Thyroid gland (tissue), 4 donors: ENCODE results near the gene HEPACAM. TPM values are rescaled to one million over a fixed set of nuclear protein-coding genes. Genes with fewer than 3 reads are reported as not detected.

ENCODE experiments used
- DNase-seq, 2 donors: peaks; one replicate each; pipeline ENCODE4 v3.0.0-alpha.2; 2019
- H3K27ac ChIP-seq, 3 donors: fragments of 200-600 bp; sonication (generic); 1 replicate in 2 of 3; 2 replicates in 1 of 3; pipeline ENCODE4 v1.5.1; 2016 to 2019; ENCODE audit warnings: mild to moderate bottlenecking in 1 of 3, moderate library complexity in 1 of 3
- H3K27me3 ChIP-seq: fragments of 200-600 bp; sonication (generic); one replicate; pipeline ENCODE4 v1.5.1; 2019
- H3K36me3 ChIP-seq, 2 donors: fragments of 200-600 bp; sonication (generic); one replicate each; pipeline ENCODE4 v1.5.1; 2016 to 2019
- H3K4me1 ChIP-seq, 2 donors: fragments of 200-600 bp; sonication (generic); one replicate each; pipeline ENCODE4 v1.5.1; 2017 to 2019
- H3K4me3 ChIP-seq, 3 donors: fragments of 200-600 bp; sonication (generic); replicated peaks in 1 of 3; 1 replicate in 2 of 3; 2 replicates in 1 of 3; pipeline ENCODE4 v1.5.1; 2016; ENCODE audit warnings: mild to moderate bottlenecking in 1 of 3
- H3K9me3 ChIP-seq: fragments of 200-600 bp; sonication (generic); one replicate; pipeline ENCODE4 v1.5.1; 2017
- CTCF ChIP-seq, 6 experiments: fragments of 200-600 bp in 3 of 6; fragments of 450-650 bp in 3 of 6; sonication (generic) in 3 of 6; IDR thresholded peaks; one replicate each; pipeline ENCODE4 v1.5.1; 2016 to 2019; ENCODE audit warnings: antibody characterized with exemption in 6 of 6, mild to moderate bottlenecking in 2 of 6, inconsistent platforms in 1 of 6, moderate library complexity in 1 of 6
- POLR2A ChIP-seq, 2 donors: fragments of 450-650 bp; IDR thresholded peaks; one replicate each; pipeline ENCODE4 v1.6.1; 2017; ENCODE audit warnings: antibody characterized with exemption in 2 of 2, mild to moderate bottlenecking in 2 of 2, moderate library complexity in 1 of 2
- WGBS, 2 donors: methylation state at CpG; one replicate each; pipeline ENCODE4 v1.1.5; 2017; 5-methylcytosine and 5-hydroxymethylcytosine counted together
- intact Hi-C: fragments of 100-400 bp; cut with DNase I; formaldehyde crosslinking; loops from one replicate; pipeline ENCODE4 v1.15.1; 2023
- total RNA-seq, 4 donors: library from RNA; depleted of rRNA; stranded (reverse); fragments of >200 nt; gene quantifications; one replicate each; pipeline ENCODE4 v1.2.3, GENCODE V29; 2016

The HEPACAM gene
- total RNA-seq, 4 donors from 2014 or later = 0.27 to 1.1 (median 0.45) TPM; not detected in 1

- Histone ChIP-seq H3K4me1 (peaks cover 0 to 7% of the 10 kb centered on the region in 2 donors), H3K27ac (no peak overlapping the region), H3K9me3 (no peaks in the 10 kb centered on the region), H3K36me3 (no peaks in the 10 kb centered on the region), H3K4me3 (no peak overlapping the region), H3K27me3 (no peaks in the 10 kb centered on the region)
- no peak for DNase-seq
- 74 to 84% methylated on average over 3 to 5 of the region's 5 CpGs for WGBS, 2 donors
- no peak for TF ChIP-seq CTCF (IDR thresholded peaks at IDR 0.05)
- no peak for TF ChIP-seq POLR2A (IDR thresholded peaks at IDR 0.05)
- intact Hi-C loops = no loop called here
These were observed 50.9 kb downstream of the HEPACAM start for GRCh38 chr11:124884869-124885479.

GRCh38 chr11:124884340-124884739 lies 51.5 kb downstream of the HEPACAM start:
- Histone ChIP-seq H3K4me1 (peaks cover 0 to 4% of the 10 kb centered on the region in 2 donors), H3K27ac (no peak overlapping the region), H3K9me3 (no peaks in the 10 kb centered on the region), H3K36me3 (no peaks in the 10 kb centered on the region), H3K4me3 (no peak overlapping the region), H3K27me3 (no peaks in the 10 kb centered on the region)
- DNase-seq = no peak
- 93 to 100% methylated on average over 1 of the region's 1 CpG for WGBS, 2 donors
- intact Hi-C loops = no loop called here
- TF ChIP-seq POLR2A (IDR thresholded peaks at IDR 0.05) (no peak), CTCF (IDR thresholded peaks at IDR 0.05) (no peak)

GRCh38 chr11:124882339-124883071 lies 53.3 kb downstream of the HEPACAM start:
- intact Hi-C loops = no loop called here
- WGBS, 2 donors = 67 to 70% methylated on average over 11 of the region's 11 CpGs

GRCh38 chr11:124880958-124881357 lies 54.9 kb downstream of the HEPACAM start:
- Histone ChIP-seq H3K27ac (no peak overlapping the region), H3K36me3 (no peaks in the 10 kb centered on the region), H3K9me3 (no peaks in the 10 kb centered on the region), H3K27me3 (no peaks in the 10 kb centered on the region), H3K4me1 (peaks cover 6 to 22% of the 10 kb centered on the region in 2 donors), H3K4me3 (no peak overlapping the region)
- intact Hi-C loops = no loop called here
- TF ChIP-seq CTCF (IDR thresholded peaks at IDR 0.05) = no peak
- no peak for TF ChIP-seq POLR2A (IDR thresholded peaks at IDR 0.05)
- WGBS, 2 donors = 80 to 84% methylated on average over 3 of the region's 3 CpGs
- no peak for DNase-seq

More at GRCh38 chr11:124882339-124883071, 53.3 kb downstream of the HEPACAM start:
- TF ChIP-seq POLR2A (IDR thresholded peaks at IDR 0.05) (no peak), CTCF (IDR thresholded peaks at IDR 0.05) (no peak)
- peaks cover under 1 to 15% of the 10 kb centered on the region in 2 donors for H3K4me1 ChIP-seq
- no peak for DNase-seq
- no peaks in the 10 kb centered on the region for H3K36me3 ChIP-seq
- no peaks in the 10 kb centered on the region for H3K27me3 ChIP-seq
- no peak overlapping the region for H3K4me3 ChIP-seq
- H3K27ac ChIP-seq = peak overlapping the region; percentile 34 to 46 (median 43)
- H3K9me3 ChIP-seq = no peaks in the 10 kb centered on the region

- Histone ChIP-seq H3K36me3 (no peaks in the 10 kb centered on the region), H3K4me3 (no peak overlapping the region), H3K27ac (peak overlapping the region in 1 of 3 donors; percentile 12), H3K4me1 (peaks cover 6 to 26% of the 10 kb centered on the region in 2 donors), H3K9me3 (no peaks in the 10 kb centered on the region), H3K27me3 (no peaks in the 10 kb centered on the region)
- 83 to 84% methylated on average over 10 of the region's 10 CpGs for whole genome bisulfite sequencing, 2 donors
- TF ChIP-seq CTCF (IDR thresholded peaks at IDR 0.05) (no peak), POLR2A (IDR thresholded peaks at IDR 0.05) (no peak)
- intact Hi-C loops = no loop called here
- no peak for DNase-seq
These were observed 55.6 kb downstream of the HEPACAM start for GRCh38 chr11:124880290-124880611.
